Sciatic nerve (tissue), 2 donors: ENCODE data around the gene LRRC4B. TPM values are rescaled to one million over a fixed set of nuclear protein-coding genes. Genes with fewer than 3 reads are reported as not detected.

Experiments used
- ATAC-seq: fragments of 200-7000 bp; cut with Tn5 transposase; one replicate; pipeline ENCODE4 v1.9.1; 2020; ENCODE audit warnings: mild to moderate bottlenecking, moderate library complexity
- DNase-seq: peaks from one replicate; pipeline ENCODE4 v3.0.0-alpha.2; 2020; ENCODE audit warnings: low spot score
- intact Hi-C: fragments of 100-400 bp; cut with DNase I; formaldehyde crosslinking; loops from one replicate; pipeline ENCODE4 v1.14.2; 2022
- total RNA-seq: library from RNA; stranded (reverse); fragmentation: NEBNext Ultra II Directional; extraction: Animal tissue kit (Norgen Biotek cat#: 25700); gene quantifications from one replicate; pipeline ENCODE4 v1.2.1, GENCODE V29; 2021
- donor health status: DM: no; HTN: no; CAD: no.
- donor health status: DM: no; HTN: no; CAD: no.

The LRRC4B gene
- total RNA-seq, 1 donor from 2014 or later = 3.5 TPM

DNA sequence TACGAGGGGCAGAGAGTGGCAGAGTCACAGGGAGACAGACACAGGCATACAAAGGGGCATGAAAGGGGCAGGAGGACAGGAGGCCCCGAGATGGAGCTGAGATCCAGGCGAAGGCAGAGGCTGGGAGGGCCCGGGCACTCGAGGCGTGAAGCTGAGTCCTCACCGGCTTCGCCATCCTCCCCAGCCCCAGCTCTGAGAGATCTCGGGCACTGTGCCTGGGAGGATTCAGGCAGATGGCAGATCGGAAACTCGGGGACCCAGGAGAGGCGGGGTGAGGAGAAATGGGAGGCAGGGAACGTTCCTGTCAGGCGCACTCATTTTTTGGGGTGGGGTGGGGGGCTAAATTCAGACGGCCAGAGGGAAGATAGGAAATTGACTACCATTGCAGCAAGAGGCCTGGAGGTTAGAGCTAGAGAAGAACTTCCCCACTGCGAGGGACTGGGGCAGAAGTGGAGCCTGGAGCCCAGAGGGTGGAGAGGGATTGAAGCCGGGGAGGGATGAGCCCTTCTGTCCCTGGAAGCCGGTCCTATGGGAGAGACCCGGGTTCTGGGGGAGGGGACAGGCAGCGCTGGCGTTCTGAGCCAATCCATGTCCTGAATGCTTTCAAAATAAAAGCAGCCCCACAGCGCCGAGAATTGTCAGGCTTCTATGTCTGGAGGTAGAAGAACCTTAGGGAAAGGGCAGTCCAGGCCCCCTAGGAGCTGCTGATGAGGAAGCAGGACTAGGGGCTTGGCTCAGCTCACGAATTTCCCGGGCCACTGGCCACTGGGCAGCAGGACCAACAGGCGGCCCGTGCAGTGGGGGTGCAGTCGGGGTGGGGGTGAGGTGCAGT, 12.6 kb downstream of the LRRC4B start:
- DNase-seq = no peak
- intact Hi-C loops = no loop called here
- peak; percentile 16 for ATAC-seq

DNA sequence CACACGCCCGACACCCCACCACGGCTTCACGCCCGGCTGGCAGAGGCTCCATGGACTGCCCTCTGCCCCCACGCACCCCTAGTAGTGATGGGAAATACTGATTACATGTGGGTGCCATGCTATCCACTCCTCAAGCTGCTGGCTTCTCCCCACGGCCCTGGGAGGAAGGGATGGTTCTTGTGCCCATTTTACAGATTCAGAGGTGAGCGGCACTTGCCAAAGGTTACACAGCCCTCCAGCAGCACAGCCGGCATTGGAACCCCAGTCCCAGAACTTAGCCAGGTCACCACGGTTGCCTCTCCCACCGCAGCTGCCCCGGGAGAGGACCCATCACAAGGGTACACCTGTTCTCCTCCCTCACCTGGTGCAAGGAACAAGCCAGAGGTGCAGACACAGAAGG, 13.2 kb downstream of the LRRC4B start:
- intact Hi-C loops = no loop called here
- DNase-seq (no peak), ATAC-seq (no peak)

DNA sequence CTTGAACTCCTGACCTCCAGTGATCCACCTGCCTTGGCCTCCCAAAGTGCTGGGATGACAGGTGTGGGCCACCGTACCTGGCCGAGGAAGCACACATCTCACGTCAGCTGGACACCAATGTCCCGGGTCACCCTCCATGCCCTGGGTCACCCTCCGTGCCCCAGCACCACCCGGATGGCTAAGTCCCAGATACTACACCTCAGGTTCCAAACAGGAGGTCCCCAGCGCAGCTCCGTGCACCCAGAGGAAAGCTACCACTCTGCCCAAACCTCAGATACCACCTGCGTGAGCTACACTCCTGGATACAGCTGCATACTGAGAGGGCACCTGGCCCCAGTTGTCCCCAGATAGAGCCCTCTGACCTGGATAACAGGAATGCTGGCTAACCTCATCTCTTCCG, 14.0 kb downstream of the LRRC4B start:
- intact Hi-C loops = no loop called here
- no peak for DNase-seq
- no peak for ATAC-seq

DNA sequence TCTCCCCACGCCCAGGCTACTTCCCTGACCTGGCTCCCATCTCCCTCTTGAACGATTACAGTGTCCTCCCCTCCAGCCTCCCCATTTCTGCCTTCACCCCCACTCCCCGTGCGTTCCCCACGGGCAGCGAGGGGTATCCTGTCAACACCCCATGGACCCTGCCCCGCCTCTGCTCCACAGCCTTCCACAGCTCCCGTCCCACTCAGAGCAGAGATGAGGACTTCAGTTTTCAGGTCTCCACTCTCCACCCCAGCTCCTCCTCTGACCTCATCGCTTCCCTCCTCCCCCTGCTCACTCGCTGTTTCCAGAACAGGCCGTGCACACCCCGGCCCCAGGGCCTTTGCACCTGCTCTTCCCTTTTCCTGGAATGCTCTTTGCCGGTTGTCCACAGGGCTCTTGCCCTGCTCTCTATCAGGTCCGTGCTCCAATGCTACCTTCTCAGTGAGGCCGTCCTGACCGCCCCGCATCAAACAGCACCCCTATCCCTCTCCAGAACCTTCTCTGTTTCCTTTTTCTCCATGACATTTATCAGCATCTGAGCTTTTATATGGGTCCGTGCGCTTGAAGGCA, 15.0 kb downstream of the LRRC4B start:
- ATAC-seq = no peak
- intact Hi-C loops = no loop called here
- DNase-seq = no peak

DNA sequence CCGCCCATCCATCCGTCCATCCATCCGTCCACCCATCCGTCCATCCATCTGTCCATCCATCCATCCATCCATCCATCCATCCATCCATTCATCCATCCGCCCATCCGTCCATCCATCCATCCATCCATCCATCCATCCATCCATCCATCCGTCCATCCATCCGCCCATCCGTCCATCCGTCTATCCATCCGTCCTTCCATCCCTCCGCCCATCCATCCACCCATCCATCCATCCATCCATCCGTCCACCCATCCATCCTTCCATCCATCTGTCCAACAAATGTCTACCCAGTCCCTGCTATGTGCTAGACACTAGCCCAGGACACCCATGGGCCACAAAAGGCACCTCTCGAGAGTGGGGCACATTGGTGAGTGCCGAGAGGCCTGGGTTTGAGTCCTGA, 15.7 kb downstream of the LRRC4B start:
- ATAC-seq (no peak), DNase-seq (no peak)
- intact Hi-C loops = no loop called here

DNA sequence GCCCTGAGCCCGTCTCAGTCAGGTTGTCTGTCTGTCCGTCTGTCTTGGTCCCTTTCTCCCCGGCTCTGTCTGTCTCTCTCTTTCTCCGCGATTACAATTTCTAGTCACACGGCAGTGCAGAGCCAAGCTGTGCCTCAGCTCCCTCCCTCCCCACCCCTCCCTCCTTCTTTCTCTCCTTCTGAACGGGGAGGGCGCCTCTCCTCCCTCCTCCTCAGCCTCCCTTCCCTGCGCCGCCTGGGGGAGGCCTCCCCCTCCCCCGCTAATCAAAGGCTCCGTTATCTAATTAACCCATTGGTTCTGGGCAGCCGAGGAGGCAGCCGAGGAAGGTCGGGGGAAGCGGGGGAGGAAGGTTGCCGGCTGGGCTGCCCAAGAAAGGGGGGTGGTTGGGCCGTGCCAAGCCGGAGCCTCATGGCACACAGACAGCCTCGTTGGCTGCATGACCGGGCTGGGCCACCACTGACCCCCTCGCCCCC, 16.5 kb downstream of the LRRC4B start:
- intact Hi-C loops = no loop called here
- DNase-seq (no peak), ATAC-seq (no peak)

DNA sequence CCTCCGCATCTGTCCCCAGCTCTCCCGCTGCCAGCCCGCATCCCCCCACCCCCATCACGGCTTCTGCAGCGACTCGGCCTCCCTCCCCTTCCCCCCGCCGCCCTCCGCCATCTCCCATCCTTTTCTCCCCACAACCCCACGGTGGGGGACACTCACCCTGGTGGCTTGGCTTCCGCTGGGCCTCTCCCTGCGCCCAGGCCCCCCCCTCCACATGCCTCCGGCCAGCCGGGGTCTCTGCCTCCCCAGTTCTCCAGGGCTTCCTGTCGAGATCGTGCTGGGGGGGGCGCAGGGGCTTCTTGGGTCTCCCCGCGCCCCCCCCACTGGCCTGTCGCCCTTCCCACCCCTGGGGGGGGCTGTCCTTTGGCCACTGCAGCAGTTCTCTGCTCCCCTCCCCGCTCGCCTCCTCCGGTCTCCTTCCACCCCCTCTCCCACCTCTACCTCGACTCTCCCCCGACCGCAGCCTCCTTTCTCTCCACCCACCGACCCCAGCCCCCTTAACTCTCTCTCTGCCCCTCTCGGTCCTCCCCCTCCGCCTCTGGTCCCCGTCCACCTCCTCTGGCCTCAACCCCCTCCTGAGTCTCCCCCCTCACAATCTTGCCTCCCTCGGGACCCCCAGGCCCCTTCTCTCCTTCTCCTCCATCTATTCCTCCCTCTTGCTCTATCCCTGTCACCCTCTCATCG, 17.1 kb downstream of the LRRC4B start:
- DNase-seq = no peak
- no peak for ATAC-seq
- intact Hi-C loops = no loop called here

DNA sequence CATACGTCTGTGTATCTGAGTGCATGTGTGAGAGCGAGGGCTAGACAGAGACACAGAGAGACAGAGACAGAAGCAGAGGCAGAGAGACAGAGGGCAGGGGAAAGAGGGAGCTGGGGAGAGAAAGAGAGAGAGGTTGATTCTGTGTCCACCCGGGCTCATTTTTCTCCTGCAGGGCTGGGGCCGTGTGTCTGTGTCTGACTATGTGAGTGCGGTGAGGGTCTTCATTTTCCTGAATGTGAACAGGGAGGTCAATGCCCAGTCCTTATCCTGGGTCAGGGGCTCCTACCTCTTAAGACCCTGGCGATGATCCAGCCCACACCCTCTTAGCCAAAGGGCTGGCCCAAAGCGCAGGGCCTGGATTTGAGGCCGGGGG, 17.7 kb downstream of the LRRC4B start:
- intact Hi-C loops = no loop called here
- DNase-seq = no peak
- ATAC-seq = no peak

DNA sequence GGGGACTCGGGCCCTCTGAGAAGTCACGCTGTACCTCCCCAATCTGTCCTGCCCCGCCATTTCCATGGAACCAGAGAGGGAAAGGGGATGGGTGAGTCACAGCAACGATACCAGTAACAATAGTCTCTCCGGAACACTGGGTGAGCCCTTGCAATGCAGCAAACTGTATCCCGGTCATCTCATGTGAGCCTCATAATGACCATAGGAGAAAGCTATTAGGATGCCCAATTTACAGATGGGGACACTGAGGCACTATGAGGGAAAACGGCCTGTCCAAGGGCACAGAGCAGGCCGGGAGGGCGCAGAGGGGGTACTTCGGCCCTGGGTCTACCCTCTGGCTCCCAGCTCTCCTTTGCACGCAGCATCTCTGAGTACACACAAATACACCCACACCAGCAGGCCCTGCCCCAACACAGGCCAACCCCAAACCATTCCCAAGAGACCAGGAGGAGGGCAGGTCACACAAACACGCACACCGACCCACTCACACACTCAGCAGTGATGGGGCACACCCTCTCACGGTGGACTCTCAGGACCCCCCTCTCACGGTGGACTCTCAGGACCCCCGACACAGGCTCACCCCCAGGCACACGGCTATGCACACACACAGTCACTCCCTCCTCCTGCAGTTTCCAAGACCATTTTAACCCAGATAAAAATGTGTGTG, 18.2 kb downstream of the LRRC4B start:
- DNase-seq (no peak), ATAC-seq (no peak)
- intact Hi-C loops = no loop called here

DNA sequence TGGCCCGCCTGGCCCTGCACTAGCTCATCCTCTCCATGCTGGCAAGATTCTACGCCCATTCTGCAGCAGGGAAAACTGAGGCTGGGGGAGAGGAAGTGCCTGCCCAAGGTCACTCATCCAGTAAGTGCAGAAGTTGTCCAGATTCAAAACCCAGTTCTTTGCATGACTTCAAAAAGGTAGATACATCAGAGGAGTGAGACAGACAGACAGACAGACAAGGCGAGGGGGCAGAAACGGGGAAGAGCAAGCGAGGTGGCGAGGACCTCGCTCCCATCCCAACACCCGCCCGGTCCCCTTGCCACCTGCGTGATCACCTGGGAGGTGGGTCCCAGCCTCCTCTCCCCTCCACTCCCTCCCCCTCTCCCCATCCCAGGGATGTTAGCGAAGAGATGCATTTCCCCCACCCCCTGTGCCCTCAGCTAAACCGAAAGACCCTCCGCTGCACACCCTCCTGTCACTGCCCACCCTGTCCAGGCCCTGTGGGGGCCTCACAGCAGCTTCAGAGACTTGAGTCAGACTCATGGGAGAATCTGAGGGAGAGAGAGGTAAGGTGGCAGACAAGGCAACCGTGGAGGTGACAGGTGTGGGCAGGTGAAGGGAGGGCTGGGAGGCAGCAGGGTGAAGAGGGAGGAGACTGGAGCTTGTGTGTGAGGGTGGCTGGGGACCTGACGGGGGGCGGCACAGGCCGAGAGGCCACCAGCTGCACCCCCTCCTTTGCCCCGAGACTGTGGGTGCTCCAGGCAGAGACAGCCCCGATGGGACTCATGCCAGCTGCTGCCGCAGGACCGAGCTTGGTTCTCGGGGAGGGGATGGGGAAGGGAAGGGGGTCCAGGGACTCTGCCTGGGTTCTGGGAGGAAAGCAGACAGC, 18.9 kb downstream of the LRRC4B start:
- ATAC-seq = no peak
- intact Hi-C loops = no loop called here

DNA sequence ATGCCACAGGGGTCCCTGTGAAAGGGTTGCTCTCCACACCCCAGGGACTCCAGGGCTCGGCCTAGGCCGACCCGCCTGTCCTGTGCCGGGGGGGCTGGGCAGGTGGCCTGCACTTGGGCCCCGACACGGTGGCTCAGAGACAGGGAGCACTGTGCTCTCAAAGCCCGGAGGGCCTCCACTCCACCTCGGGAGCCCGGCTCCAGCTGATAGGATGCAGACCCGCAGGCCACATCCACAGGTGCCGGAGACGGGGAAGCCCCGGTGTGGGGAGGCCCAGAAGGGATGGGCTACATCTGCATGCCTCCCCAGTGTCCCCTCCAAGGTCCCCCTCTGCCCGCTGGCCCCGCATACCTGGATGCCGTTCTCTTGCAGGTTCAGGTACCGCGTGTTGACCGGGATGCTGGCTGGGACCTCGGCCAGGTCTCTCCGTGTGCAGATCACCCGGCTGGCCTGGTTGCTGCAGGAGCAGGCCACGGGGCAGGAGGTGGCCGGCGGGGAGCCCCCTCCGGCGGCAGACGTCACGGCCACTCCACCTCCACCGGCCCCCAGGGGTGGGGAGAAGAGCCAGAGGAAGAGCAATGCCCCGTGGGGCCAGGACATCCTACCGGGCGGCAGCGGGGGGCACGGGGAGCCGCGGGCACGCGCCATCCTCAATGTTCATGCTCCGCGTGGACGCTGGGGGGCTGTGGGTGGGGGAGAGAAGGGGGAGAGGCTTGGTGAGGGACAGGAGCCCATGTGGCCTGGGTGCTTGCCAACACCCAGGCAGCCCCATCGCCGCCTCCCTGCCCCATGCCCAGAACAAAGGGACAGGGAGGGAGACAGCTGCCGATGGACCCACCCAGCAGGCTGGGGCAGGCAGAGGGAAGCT, 19.8 kb downstream of the LRRC4B start:
- no peak for ATAC-seq

More for the DNA sequence above, 18.9 kb downstream of the LRRC4B start:
- no peak for DNase-seq

DNA sequence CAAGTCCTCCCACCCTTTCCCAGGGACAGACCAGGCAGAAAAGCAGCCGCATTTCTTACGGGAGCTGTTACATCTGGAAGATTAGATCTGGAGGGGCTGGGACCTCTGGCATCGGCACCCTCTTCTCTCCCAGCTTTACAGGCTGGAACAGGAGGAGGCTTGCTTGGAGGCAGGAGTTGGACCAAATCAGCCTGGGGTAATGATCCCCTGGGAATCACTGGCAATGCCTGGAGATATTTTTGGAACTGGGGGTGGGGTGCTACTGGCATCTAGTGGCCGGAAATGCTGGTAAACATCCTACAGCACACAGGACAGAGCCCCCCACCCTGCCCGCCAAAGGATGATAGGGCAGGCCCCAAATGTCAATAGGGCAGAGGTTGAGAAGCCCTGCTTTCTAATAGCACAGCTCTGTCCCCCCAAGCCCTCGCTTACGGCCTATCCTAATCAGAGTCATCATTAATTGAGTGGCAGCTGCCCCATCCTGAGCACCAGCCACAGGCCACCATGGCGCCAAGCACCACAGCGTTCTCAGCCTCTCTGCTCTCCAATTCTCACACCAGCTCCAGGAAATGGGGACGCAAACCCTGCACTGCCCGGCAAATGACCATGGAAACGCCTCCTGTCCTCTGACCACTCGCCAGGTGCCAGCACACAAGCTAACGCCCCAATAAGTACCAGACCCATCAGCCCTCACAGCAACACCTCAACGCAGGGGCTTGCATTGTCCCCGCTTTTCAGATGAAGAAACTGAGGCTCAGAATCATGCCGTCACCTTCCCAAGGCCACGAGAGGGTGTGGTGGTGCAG, 20.6 kb downstream of the LRRC4B start:
- intact Hi-C loops = no loop called here
- ATAC-seq (no peak), DNase-seq (no peak)

More for the DNA sequence above, 19.8 kb downstream of the LRRC4B start:
- DNase-seq = no peak
- intact Hi-C loops = no loop called here

DNA sequence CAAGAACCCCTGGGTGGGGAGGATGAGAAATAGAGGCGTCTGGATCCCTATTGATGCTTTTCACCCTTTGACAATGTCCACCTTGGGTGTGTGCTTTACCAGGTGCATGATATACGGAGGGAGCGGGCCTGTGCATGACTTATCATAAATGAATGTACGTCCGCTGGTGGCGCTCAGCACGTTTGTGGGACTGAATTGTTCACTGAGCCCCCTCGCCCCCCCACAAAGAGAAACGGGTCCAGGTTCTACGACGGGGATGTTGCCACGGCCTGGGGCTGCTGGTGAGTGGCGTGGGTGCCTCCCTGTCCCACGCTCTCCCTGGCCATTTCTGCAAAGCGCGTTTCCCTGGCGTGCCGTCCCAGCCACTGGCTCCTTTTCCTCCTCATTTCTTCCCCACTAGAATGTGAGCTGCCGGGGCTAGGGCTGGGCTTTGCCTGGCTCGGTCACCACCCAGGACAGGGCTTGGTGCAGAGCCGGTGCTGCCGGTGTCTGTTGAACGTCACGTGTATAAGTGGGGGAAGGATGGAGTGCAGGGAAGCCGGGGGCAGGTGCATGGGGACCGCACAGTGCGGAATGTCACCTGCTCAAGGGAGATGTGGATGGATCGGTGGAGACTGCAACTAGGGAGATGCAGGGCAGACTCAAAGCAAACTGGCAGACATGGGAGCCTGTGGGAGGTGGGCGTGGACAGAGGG, 21.6 kb downstream of the LRRC4B start:
- DNase-seq (no peak), ATAC-seq (no peak)
- intact Hi-C loops = no loop called here

DNA sequence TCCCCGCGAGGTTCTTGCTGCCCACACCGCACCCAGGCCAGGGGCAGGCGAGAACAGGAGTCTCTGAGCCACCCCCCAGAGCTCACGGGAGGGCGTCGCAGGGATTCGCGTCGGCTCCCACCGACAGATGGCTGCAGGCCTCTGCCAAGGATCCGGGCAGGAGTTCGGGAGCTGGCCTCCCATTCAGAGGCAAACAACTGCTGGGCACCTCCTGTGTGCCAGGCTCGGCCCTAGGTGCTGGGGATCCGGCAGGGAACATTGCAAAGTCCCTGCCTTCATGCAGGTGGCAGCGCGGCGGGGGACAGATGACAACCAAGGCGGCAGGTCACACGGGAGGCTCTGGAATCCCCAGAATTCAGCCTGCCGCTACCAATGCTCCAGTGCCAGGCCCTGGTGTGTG, 25.3 kb downstream of the LRRC4B start:
- intact Hi-C loops = no loop called here
- DNase-seq (no peak), ATAC-seq (no peak)

DNA sequence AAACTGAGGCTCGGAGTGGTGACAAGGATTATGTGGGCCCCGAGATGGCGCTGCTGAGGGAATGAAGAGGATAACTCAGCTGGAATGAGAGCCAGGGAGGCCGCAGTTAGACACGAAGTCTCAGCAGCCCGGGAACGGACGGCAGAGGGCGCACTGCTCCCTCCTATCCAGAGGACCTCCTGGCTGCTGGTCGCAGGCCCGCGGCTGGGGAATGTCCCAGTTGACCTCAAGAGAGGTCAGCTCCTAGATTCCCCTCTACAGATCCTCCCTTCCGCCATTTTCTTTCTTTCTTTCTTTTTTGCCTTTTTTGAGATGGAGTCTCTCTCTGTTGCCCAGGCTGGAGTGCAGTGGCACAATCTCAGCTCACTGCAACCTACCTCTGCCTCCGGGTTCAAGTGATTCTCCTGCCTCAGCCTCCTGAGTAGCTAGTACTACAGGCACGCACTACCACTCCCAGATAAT, 30.4 kb downstream of the LRRC4B start:
- DNase-seq = peak; percentile 80
- ATAC-seq = peak; percentile 66
- intact Hi-C loops = no loop called here

DNA sequence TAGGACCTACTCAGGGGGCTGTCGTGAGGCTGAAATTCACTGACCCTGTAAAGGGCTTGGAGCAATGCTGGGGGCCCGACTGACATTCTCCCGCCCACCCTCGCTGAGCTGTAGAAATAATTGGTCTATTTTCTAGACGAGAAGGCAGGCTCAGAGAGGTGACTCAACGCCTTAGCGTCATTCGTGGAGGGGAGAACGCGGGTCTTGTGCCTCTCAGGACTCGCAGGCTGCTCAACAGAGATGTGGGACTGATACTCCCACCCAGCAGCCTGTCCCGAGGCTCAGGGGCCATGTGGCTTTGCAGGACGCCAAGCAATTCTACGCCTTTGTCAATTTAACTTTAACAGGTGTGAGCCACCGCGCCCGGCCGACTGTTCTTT, 30.9 kb downstream of the LRRC4B start:
- ATAC-seq (no peak), DNase-seq (no peak)
- intact Hi-C loops = no loop called here
